ENCODE data around the gene PPP2R5E.

DNA sequence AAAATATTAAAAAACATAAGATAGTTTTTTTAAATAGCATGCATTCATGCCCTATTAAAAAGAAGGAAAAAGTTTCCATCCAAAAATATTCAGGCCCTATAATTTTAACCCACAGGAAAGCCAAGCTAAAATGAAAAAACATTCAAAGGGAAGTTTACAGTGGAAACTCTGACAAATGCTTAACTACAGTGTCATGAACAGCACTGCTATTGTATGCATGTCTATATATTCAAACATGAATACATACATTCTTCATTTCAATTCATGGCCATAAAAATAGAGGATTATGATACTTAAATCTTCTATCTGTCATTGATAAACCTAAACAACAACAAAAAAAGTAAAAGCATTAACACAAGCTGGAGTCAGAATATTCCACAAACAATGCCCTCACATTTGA lies 67.4 kb downstream of the PPP2R5E start:
- TF ChIP-seq CHD1 (IDR thresholded peaks at IDR 0.05; ENCODE audit: low read depth, low read length) (no peak), POLR2A (IDR thresholded peaks at IDR 0.05; ENCODE audit: low read depth, low read length) (no peak), HDGF (IDR thresholded peaks at IDR 0.05) (no peak)
- TF ChIP-seq, protein P1, sequence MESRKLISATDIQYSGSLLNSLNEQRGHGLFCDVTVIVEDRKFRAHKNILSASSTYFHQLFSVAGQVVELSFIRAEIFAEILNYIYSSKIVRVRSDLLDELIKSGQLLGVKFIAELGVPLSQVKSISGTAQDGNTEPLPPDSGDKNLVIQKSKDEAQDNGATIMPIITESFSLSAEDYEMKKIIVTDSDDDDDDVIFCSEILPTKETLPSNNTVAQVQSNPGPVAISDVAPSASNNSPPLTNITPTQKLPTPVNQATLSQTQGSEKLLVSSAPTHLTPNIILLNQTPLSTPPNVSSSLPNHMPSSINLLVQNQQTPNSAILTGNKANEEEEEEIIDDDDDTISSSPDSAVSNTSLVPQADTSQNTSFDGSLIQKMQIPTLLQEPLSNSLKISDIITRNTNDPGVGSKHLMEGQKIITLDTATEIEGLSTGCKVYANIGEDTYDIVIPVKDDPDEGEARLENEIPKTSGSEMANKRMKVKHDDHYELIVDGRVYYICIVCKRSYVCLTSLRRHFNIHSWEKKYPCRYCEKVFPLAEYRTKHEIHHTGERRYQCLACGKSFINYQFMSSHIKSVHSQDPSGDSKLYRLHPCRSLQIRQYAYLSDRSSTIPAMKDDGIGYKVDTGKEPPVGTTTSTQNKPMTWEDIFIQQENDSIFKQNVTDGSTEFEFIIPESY (IDR thresholded peaks at IDR 0.05), result no peak

All from GM12878 (cell line).